HG03280 (cell line): ENCODE data around the gene CRYM.
"Not testable (repeated sequence)": the region's sequence is repeated elsewhere in the genome, so short reads cannot be mapped to it uniquely, and the experiment has no call there.

Experiments used
- ATAC-seq: cut with Tn5 transposase; IDR thresholded peaks from one replicate; pipeline ENCODE4 v1.9.1; 2021; ENCODE audit warnings: mild to moderate bottlenecking, moderate library complexity; ENCODE audit not compliant: unreplicated experiment

CRYM gene

DNA sequence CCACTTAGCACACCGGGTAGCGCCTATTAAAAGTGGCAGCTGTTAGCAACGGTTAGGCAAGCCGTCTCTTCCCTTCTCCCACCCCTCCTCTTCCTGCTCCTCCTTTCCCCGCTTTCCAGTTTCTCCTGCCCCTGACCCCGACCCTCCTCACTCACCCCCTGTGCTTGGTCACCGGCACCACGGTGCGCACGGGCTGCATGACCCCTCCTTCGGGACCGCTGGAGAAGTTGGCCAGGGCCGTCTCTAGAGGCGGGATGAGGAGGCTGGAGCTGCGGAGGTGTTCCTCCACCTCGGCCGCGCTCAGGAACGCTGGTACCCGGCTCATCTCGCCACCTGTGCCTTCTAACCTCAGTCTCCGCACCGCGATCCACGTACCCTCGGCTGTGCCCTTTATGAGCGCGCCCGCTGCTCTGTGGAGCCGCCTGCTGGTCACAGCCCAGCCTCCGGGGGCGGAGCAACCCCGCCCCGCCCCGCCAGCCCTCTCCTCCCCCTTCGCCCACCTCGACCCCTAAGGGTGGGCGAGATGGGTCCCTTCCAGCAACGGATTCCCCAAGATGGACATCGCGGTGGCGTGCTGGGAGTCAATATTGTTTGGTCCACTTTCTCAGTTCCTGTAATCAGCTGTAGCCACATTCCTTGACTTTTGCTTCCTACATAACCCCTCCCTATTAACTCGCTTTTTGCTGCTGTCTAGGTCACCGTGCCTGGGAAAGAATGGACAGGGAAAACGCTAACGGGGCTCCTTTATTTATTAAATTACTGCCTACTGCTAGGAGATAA is at the start of gene CRYM:
TSS of gene CRYM (minus strand) at position 364 of the 780 bp plus-strand sequence. CDS start at position 325, 39 bp downstream.
- peak; percentile 56 for ATAC-seq

DNA sequence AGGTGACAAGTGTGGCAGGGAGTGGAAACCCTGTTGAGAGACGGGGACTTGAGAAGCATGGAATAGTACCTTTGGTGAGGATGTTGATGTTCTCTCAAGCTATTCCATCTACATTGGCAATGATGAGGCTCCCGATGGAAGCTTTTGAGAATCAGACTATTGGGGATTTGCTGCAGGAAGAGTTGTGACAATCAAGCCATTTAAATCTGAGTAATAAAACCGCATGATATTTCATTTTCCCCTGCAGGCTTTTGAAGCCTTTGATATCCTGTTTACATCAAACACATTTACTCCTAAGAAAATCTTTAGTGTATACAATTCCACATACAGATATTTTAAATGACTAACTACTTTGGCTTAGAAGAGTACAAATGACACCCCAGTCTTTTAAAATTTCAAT is 49.0 kb upstream of the CRYM start:
- ATAC-seq = no peak

DNA sequence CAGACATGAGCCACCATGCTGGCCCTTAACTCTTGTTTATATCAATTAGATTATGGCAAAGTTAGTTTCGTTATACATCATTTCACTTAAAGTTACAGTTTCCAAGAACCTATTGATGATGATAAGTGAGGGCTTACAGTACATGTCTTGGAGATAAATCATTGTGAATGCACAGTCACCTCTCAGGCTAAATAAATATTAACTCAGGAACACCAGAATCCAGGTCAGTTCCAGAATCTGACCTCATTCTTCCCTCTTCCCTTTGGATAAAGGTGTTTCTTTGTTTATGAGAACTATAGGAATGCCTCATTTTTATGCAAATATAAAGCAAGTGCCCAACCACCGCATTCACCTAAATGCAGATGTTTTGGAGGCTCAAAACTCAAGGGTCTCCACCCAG is 48.4 kb upstream of the CRYM start:
- ATAC-seq = no peak

DNA sequence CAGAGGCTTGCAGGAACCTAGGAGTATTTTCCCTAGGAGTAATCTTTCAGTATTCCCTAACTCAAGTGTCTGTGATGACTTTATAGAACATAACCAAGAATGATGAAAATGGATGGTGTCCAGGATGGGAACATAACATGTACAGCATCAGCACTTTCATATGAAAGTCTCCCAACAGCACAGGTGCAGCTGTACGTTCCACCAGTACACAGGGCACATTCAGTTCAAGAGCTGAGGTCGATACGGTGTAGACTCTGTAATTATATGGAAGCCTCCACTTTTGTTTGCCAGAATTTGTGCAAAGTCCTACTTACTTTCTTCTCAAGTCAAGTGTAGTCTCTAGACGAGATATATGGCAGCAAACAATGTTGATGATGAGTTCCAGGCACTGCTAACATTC is 46.2 kb upstream of the CRYM start:
- no peak for ATAC-seq

DNA sequence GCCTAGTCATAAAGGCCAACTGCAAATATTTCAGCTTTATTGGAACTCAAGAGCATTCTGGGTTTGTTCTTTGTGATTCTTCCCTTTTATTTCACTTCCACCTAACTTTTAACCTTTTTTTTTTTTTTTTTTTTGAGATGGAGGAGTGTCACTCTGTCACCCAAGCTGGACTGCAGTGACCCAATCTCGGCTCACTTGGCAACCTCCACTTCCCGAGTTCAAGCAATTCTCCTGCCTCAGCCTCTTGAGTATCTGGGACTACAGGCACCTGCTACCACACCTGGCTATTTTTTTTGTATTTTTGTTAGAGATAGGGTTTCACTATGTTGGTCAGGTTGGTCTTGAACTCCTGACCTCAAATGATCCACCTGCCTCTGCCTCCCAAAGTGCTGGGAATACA is 44.2 kb upstream of the CRYM start:
- not testable (repeated sequence) for ATAC-seq

DNA sequence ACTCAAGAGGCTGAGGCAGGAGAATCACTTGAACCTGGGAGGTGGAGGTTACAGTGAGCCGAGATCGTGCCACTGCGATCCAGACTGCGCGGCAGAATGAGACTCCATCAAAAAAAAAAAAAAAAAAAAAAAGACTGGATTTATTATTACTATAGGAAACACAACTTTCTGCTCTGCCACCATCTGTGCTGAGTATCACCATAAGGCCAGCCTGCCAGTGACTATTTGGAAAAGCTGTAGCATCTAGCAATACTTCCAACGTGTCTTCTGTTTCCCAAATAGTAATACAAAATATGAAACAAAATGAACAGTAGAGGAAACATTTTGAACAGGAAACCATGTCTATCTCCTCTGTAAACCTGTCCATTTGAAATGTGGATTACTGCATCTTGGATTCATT is 43.6 kb upstream of the CRYM start:
- ATAC-seq = no peak

DNA sequence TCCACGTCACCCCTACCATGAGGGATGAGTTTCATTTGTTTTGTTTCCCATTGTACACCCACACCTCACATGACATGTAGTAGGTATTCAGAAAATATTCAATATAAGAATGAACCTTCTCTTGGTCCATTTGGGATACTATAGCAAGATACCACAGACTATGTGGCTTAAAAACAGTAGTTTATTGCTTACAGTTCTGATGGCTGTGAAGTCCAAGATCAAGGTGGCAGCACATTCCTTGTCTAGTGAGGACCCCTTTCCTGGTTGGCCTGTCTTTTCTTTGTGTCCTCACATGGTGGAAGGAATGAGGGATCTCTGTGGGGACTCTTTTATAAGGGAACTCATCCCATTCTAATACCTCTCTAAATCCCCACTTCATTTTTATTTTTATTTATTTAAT is 36.2 kb upstream of the CRYM start:
- ATAC-seq = no peak

DNA sequence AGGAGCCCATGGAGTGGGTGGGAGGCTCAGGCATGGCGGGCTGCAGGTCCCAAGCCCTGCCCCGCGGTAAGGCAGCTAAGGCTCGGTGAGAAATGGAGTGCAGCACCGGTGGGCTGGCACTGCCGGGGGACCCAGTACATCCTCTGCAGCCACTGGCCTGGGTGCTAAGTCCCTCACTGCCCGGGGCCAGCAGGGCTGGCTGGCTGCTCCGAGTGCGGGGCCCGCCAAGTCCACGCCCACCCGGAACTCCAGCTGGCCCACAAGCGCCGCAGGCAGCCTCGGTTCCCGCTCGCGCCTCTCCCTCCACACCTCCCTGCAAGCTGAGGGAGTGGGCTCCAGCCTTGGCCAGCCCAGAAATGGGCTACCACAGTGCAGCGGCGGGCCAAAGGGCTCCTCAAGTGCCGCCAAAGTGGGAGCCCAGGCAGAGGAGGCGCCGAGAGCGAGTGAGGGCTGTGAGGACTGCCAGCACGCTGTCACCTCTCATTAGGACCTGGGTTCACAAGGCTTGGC is 34.8 kb upstream of the CRYM start:
- ATAC-seq = not testable (repeated sequence)

DNA sequence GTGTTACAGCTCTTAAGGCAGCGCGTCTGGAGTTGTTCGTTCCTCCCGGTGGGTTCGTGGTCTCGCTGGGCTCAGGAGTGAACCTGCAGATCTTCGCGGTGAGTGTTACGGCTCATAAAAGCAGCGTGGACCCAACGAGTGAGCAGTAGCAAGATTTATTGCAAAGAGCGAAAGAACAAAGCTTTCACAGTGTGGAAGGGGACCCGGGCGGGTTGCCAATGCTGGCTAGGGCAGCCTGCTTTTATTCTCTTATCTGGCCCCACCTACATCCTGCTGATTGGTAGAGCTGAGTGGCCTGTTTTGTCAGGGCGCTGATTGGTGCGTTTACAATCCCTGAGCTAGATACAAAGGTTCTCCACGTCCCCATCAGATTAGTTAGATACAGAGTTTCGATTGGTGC is 34.0 kb upstream of the CRYM start:
- ATAC-seq = not testable (repeated sequence)

DNA sequence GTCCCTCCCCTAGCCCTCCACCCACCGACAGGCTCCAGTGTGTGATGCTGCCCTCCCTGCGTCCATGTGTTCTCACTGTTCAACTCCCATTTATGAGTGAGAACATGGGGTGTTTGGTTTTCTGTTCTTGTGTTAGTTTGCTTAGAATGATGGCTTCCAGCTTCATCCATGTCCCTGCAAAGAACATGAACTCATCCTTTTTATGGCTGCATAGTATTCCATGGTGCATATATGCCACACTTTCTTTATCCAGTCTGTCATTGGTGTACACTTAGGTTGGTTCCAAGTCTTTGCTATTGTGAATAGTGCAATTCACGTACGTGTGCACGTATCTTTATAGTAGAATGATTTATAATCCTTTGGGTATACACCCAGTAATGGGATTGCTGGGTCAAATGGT is 28.6 kb upstream of the CRYM start:
- not testable (repeated sequence) for ATAC-seq

DNA sequence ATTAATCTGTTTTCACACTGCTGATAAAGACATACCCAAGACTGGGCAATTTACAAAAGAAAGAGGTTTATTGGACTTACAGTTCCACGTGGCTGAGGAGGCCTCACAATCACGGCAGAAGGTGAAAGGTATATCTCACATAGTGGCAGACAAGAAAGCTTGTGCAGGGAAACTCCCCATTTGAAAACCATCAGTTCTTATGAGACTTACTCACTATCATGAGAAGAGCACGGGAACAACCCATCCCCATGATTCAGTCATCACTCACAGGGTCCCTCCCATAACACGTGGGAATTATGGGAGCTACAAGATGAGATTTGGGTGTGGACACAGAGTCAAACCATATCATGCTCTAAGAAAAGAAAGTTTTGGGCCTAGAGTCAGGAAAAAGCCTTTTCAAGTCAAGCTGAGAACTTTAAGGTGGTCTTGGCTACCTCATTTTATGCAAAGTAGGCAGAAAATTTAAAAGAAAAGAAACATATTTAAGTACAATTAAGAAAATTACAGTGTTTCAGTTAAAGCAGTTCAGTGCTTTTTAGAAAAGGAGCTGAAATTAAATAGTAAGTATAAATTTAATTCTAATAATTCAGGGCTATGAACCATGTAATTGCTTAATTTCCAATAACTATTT is 24.9 kb upstream of the CRYM start:
- ATAC-seq = no peak

DNA sequence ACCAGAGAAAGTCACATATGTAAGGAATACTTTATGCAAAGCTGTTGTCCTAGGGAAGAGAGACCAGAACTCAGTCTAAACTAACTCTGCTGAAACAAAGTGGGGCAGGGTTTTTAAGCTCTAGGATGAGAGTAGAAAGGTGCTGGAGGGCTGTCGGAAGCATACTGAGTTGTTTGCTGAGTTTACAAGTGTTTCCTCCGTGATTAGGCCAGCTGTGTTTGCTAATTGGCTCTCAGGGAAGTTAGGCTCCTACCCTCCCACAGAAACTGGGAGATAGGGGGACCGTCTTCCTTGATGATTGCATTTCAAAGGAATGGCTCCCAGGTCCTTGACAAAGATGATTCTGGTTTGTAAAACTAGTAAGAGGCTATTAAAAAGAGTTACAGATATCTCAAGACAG is 24.4 kb upstream of the CRYM start:
- no peak for ATAC-seq

DNA sequence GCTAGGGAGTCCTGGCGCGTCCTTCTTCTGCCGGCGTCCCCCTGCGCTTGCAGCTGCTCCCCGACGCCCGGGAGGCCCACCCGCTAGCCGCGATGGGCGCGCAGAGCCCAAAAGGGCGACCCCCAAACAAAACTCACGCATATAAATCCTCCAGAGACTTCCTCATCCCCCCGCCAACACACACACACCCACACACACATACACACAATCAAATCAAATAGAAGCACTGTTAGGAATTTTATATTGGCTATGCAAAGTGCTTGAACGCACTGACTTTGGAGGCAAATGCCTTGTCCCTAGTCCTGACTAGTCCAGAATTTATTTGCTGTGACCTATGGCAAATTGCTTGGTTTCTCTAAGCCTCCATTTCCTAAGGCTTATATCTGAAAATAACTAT is 23.8 kb upstream of the CRYM start:
- no peak for ATAC-seq

DNA sequence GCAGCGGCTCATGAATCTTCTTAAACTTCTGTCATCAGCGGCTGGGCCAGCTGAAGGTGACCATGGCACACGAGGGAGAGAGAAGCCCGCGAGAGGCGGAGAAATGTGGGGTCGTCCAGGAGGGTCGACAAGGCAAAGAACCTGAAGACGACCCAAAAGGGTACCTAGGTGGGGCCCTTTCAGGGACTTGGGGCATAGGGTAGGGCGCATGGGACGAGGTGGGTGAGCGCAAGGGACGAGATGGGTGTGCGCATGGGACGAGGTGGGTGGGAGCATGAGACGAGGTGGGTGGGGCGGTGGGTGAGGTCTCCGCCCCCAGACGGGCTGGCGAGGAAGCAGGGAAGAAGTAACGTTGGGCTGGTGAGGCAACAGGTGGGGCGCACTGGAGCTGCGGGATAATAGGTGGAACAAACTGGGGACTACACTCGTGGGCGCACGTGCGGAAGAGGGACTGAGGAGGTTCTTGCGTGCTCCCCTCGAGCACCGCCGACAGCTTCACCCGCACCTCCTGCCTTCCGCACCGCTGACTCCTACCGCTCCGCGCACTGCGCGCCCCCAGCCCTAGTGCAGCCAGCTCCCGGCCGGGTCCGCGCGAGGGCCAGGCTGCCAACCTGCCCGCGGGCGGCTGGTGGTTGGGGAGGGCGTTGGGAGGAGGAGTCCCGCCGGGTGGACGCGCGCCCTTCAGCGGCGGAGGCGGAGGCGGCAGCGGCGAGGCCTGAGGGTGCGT is 23.2 kb upstream of the CRYM start:
- ATAC-seq = peak; percentile 52

DNA sequence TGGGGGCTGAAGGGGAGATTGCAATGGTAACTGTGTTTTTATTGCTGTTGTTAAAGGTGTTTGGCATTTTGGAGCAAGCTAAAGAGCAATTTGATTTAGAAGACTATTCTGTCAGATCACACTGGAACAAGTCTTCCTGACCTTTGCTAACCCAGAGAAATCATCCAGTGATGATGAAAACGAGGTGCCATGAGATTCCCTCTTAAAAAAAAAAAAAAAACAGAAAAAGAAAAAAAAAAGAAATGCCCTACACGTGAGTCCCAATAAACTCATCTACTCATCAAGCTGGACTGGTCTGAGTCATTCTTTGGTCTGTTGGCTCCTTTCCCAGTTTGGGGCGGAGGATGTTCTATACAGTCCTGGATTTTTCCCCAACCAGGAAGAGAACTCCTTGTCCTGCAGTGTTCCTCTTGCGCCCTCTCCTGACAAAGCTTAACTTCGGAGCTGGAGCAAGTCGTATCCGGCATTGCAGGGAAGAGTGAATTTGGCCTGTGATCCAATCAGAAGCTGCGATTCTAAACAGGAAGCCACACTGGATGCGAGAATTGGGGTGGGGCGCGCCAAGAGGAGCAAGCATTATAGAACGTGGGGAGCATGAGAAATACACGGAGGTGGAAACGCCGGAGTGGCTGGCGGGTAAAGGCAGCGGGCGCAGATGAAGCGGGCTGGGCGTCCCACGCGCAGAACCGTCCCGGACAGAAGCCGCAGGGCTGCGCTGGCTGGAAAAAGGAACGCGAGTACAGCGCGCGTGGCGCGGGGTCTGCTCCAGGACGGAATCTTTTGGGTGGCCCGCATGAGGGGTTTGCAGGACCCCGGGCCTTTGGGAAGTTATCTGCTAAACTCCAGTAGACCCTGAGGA is 22.4 kb upstream of the CRYM start:
- peak; percentile 50 for ATAC-seq

DNA sequence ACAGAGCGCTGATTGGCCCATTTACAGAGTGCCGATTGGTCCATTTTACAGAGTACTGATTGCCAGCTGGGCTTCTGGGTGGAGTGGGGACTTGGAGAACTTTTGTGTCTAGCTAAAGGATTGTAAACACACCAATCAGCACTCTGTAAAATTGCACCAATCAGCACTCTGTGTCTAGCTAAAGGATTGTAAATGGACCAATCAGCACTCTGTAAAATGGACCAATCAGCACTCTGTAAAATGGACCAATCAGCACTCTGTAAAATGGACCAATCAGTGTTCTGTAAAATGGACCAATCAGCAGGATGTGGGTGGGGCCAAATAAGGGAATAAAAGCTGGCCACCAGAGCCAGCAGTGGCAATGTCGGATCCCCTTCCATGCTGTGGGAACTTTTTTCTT is 11.7 kb upstream of the CRYM start:
- ATAC-seq = not testable (repeated sequence)

DNA sequence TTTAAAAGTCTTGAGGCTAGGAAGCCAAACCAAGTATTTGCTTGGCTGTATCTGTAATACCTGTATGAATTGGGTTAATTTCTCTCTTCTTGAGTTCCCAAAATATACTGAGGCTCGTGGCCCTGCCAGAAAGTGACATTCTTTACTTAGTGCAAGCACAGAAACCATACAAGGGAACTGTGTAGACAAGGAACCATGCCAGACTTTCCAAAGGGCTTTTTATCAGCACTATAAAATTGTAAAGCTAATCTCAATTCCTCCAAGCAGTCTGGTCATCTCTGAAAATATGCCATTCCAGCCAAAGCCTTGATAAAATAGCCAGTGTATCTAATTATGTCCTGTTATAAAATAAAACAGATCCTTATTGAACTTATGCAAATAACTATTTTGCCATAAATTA is 7.2 kb upstream of the CRYM start:
- ATAC-seq = no peak

DNA sequence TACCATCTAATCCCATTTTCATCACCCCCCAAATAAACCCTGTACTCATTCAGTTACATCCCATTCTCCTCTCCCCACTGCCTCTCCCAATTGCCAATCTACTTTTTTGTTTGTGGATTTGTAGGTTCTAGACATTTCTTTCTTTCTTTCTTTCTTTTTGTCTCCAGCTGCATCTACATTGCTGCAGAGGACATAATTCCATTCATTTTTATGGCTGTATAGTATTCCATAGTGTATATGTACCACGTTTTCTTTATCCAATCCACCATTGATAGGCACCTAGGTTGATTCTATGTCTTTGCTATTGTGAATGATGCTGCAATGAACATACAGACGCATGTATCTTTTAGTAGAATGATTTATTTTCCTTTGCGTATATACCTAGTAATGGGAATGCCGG is 6.3 kb upstream of the CRYM start:
- ATAC-seq = no peak

DNA sequence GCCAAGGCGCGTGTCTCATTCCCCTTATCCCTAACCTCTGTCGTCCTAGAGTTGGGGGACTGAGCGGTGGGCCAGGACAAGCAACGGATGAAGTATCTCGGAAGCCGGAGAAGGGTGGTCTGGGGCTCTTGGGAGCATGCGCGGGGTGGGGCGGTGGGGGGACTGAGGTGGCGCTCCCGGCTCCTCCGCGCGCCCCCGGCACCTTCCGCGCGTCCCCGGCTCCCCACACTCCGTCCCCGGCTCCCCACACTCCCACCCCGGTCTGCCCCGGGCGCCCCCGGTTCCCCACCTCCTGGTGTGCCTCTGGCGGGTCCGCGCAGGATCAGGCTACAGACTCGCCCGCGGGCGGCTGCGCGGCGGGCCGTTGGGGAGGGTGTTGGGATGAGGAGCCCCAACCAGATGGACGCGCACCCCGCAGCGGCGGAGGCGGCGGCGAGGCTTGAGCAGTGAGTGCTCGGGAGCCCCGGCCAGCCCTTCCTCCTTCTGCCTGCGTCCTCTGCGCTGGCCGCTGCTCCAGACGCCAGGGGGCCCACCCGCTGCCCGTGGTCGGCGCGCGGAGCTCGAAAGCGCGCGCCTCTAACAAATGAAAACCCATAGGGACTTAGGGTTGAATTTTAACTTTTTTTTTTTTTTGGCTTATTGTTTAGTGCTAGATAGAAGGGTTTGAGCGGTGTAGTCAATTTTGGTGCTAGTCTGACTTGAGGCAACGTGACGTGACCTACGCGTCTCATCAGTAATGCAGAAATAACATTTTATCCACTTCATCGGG is 5.6 kb upstream of the CRYM start:
- ATAC-seq = no peak
